Epithelial cell of proximal tubule (primary cell): Measurements from ENCODE around the gene HELLS. TPM values are rescaled to one million over a fixed set of nuclear protein-coding genes. Genes with fewer than 3 reads are reported as not detected.

ENCODE experiments used
- DNase-seq: peaks from one replicate; pipeline ENCODE4 v3.0.0-alpha.2; 2011; ENCODE audit warnings: low read depth
- H3K4me3 ChIP-seq: 2 replicates; pipeline ENCODE4 v1.5.1; 2011; ENCODE audit warnings: low read depth, mild to moderate bottlenecking, low read length
- CTCF ChIP-seq: conservative IDR thresholded peaks from 2 replicates; pipeline ENCODE4 v1.5.1; 2012; ENCODE audit warnings: low read depth, mild to moderate bottlenecking, low read length
- total RNA-seq: library from RNA; depleted of rRNA; stranded (reverse); fragments of >200 nt; gene quantifications from 2 replicates; pipeline ENCODE4 v1.2.3, GENCODE V29; 2015

HELLS gene
- total RNA-seq, 1 donor from 2014 or later: 42.3 TPM

- no peak for DNase-seq
- TF ChIP-seq CTCF: no peak
- no peak overlapping the region for H3K4me3 ChIP-seq
These were observed 33.2 kb downstream of the HELLS start for GRCh38 chr10:94578790-94579189.

GRCh38 chr10:94583124-94583523 is 37.5 kb downstream of the HELLS start:
- no peak for DNase-seq
- H3K4me3 ChIP-seq: no peak overlapping the region
- TF ChIP-seq CTCF: no peak

- no peak for TF ChIP-seq CTCF
These were observed 46.0 kb downstream of the HELLS start for GRCh38 chr10:94591461-94592205.

GRCh38 chr10:94602729-94603515 is 57.3 kb downstream of the HELLS start:
- H3K4me3 ChIP-seq: no peak overlapping the region
- no peak for DNase-seq
- no peak for TF ChIP-seq CTCF

More at GRCh38 chr10:94591461-94592205, 46.0 kb downstream of the HELLS start:
- DNase-seq: no peak
- no peak overlapping the region for H3K4me3 ChIP-seq

GRCh38 chr10:94607111-94607510 is 61.5 kb downstream of the HELLS start:
- no peak overlapping the region for H3K4me3 ChIP-seq
- no peak for TF ChIP-seq CTCF
- no peak for DNase-seq

GRCh38 chr10:94608559-94608958 is 63.0 kb downstream of the HELLS start:
- no peak overlapping the region for H3K4me3 ChIP-seq
- no peak for DNase-seq
- no peak for TF ChIP-seq CTCF
